Measurements from ENCODE around the gene SLC2A6.
"Not testable (repeated sequence)": the region's sequence is repeated elsewhere in the genome, so short reads cannot be mapped to it uniquely, and the experiment has no call there.

SLC2A6 gene

DNA sequence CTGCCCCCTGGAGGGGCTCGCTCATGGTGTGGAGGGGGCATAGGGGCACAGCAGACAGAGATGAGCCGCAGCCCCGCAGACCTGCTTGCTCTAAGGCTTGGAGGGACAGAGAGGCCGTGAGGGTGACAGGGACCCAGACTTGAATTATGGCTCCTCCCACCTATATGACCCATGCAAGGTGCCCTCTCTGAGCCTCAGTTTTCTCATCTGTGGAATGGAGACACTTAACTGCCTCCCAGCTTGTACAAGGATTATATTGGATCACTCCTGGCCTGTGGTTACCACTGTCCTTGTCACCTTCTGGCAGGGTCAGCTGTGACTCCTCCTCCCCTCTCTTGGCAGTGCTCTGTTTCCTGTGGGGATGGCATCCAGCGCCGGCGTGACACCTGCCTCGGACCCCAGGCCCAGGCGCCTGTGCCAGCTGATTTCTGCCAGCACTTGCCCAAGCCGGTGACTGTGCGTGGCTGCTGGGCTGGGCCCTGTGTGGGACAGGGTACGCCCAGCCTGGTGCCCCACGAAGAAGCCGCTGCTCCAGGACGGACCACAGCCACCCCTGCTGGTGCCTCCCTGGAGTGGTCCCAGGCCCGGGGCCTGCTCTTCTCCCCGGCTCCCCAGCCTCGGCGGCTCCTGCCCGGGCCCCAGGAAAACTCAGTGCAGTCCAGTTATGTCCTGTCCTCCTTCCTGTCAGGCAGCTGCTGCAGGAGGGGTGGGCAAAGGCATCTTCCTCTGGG lies 23.8 kb downstream of the SLC2A6 start:
- TF ChIP-seq CTCF (IDR thresholded peaks at IDR 0.05; ENCODE audit: extremely low read depth, missing control alignments) = no peak

DNA sequence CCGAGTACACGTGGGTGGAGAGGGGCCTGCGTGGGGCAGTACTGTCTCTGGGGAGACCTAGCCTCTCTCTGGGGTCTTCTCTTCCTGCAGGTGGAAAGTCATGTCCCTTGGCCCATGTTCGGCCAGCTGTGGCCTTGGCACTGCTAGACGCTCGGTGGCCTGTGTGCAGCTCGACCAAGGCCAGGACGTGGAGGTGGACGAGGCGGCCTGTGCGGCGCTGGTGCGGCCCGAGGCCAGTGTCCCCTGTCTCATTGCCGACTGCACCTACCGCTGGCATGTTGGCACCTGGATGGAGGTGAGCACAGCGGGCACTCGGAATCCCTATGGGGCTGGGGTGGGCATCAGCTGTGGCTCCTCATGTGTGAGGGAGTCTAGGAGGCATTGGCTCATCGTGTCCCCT lies 24.6 kb downstream of the SLC2A6 start:
- no peak for TF ChIP-seq CTCF (IDR thresholded peaks at IDR 0.05; ENCODE audit: extremely low read depth, missing control alignments)
- DNase-seq (ENCODE audit: low spot score) = no peak

More for the DNA sequence above, 23.8 kb downstream of the SLC2A6 start:
- DNase-seq (ENCODE audit: low spot score) = no peak

GRCh38 chr9:133453651-133454050 lies 25.2 kb downstream of the SLC2A6 start:
- no peak for DNase-seq (ENCODE audit: low spot score)
- TF ChIP-seq CTCF (IDR thresholded peaks at IDR 0.05; ENCODE audit: extremely low read depth, missing control alignments) = no peak

GRCh38 chr9:133452562-133452961 lies 26.3 kb downstream of the SLC2A6 start:
- no peak for TF ChIP-seq CTCF (IDR thresholded peaks at IDR 0.05; ENCODE audit: extremely low read depth, missing control alignments)
- no peak for DNase-seq (ENCODE audit: low spot score)

- not testable (repeated sequence) for DNase-seq (ENCODE audit: low spot score)
These were observed 27.0 kb downstream of the SLC2A6 start for GRCh38 chr9:133451865-133452264.

DNA sequence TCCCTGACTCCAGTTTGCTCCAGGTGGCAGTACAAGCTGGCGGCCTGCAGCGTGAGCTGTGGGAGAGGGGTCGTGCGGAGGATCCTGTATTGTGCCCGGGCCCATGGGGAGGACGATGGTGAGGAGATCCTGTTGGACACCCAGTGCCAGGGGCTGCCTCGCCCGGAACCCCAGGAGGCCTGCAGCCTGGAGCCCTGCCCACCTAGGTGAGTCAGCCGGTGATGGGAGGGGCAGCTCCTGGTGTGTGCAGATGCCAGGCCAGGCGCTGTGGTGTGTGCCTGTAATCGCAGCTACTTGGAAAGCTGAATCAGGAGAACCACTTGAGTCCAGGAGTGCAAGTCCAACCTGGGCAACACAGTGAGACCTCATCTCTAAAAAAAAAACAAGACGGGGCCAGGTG lies 29.1 kb downstream of the SLC2A6 start:
- no peak for TF ChIP-seq CTCF (IDR thresholded peaks at IDR 0.05; ENCODE audit: extremely low read depth, missing control alignments)
- no peak for DNase-seq (ENCODE audit: low spot score)

GRCh38 chr9:133448487-133448972 lies 30.4 kb downstream of the SLC2A6 start:
- DNase-seq (ENCODE audit: low spot score) = no peak
- TF ChIP-seq CTCF (IDR thresholded peaks at IDR 0.05; ENCODE audit: extremely low read depth, missing control alignments) = no peak

Data from GM20000 (cell line).